Tibial nerve (tissue), 4 donors: ENCODE measurements around the gene CTNNA3. TPM values are rescaled to one million over a fixed set of nuclear protein-coding genes. Genes with fewer than 3 reads are reported as not detected.

ENCODE experiments used
- DNase-seq, 2 donors: peaks; one replicate each; pipeline ENCODE4 v3.0.0-alpha.2; 2019; ENCODE audit warnings: low spot score in 2 of 2
- H3K27ac ChIP-seq, 4 donors: fragments of 200-600 bp; sonication (generic) in 3 of 4; one replicate each; pipeline ENCODE4 v1.5.1; 2017 to 2019; ENCODE audit warnings: mild to moderate bottlenecking in 1 of 4
- H3K27me3 ChIP-seq, 2 donors: fragments of 200-600 bp; sonication (generic) in 1 of 2; one replicate each; pipeline versions ENCODE4 v1.5.1 to v1.6.0; 2017 to 2019
- H3K36me3 ChIP-seq, 3 donors: fragments of 200-600 bp; sonication (generic); one replicate each; pipeline ENCODE4 v1.5.1; 2018 to 2019
- H3K4me1 ChIP-seq, 4 donors: fragments of 200-600 bp; sonication (generic) in 3 of 4; one replicate each; pipeline ENCODE4 v1.5.1; 2017 to 2019
- H3K4me3 ChIP-seq, 4 donors: fragments of 200-600 bp; sonication (generic) in 3 of 4; one replicate each; pipeline ENCODE4 v1.5.1; 2017 to 2019; ENCODE audit warnings: mild to moderate bottlenecking in 1 of 4, moderate library complexity in 1 of 4
- H3K9me3 ChIP-seq, 4 donors: fragments of 200-600 bp; sonication (generic) in 3 of 4; one replicate each; pipeline ENCODE4 v1.5.1; 2017 to 2019
- EP300 ChIP-seq, 2 donors: sonication (generic); formaldehyde crosslinking; IDR thresholded peaks; one replicate each; pipeline ENCODE4 v1.6.1; 2017; ENCODE audit warnings: antibody characterized with exemption in 2 of 2, mild to moderate bottlenecking in 1 of 2
- POLR2A ChIP-seq, 2 donors: fragments of 450-650 bp; IDR thresholded peaks; one replicate each; pipeline ENCODE4 v1.6.1; 2017; ENCODE audit warnings: antibody characterized with exemption in 2 of 2, mild to moderate bottlenecking in 2 of 2, moderate library complexity in 2 of 2
- WGBS, 2 donors: methylation state at CpG; one replicate each; pipeline ENCODE4 v1.1.5; 2018; 5-methylcytosine and 5-hydroxymethylcytosine counted together
- total RNA-seq, 4 donors: library from RNA; depleted of rRNA; stranded (reverse); fragments of >200 nt; gene quantifications; one replicate each; pipeline ENCODE4 v1.1.0, GENCODE V29; 2016
- TF ChIP-seq, protein P1 (sequence below), 5 experiments: fragments of 200-600 bp in 3 of 5; fragments of 450-650 bp in 2 of 5; sonication (generic) in 3 of 5; IDR thresholded peaks; one replicate each; pipeline ENCODE4 v1.5.1; 2016 to 2019; ENCODE audit warnings: antibody characterized with exemption in 5 of 5, mild to moderate bottlenecking in 3 of 5, moderate library complexity in 2 of 5

CTNNA3 gene
- total RNA-seq, 4 donors from 2014 or later = 15.9 to 36.1 (median 23.1) TPM

DNA sequence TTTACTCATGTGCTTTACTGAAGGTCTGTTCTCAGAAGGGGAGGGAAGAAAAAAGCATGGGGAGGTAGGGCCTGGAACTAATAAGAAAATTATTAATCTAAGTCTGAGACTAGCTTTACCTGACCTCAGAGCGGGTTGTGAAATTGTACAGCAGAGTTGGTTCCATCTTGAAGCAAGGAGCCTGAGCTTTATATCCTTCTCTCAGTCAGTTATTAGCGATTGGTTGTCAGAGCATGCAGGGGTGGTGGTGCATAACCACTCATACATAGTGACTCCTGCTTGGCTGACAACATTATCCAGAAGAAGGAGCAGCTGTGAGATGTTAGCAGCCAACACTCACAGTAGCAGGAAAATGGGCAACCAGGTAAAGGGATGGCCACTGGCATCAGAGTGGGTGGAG lies 1746.5 kb downstream of the CTNNA3 start:
- 41 to 74% methylated on average over 2 of the region's 2 CpGs for WGBS, 2 donors
- TF ChIP-seq EP300 (IDR thresholded peaks at IDR 0.05) (no peak), POLR2A (IDR thresholded peaks at IDR 0.05) (no peak)
- TF ChIP-seq, protein P1, sequence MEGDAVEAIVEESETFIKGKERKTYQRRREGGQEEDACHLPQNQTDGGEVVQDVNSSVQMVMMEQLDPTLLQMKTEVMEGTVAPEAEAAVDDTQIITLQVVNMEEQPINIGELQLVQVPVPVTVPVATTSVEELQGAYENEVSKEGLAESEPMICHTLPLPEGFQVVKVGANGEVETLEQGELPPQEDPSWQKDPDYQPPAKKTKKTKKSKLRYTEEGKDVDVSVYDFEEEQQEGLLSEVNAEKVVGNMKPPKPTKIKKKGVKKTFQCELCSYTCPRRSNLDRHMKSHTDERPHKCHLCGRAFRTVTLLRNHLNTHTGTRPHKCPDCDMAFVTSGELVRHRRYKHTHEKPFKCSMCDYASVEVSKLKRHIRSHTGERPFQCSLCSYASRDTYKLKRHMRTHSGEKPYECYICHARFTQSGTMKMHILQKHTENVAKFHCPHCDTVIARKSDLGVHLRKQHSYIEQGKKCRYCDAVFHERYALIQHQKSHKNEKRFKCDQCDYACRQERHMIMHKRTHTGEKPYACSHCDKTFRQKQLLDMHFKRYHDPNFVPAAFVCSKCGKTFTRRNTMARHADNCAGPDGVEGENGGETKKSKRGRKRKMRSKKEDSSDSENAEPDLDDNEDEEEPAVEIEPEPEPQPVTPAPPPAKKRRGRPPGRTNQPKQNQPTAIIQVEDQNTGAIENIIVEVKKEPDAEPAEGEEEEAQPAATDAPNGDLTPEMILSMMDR (IDR thresholded peaks at IDR 0.05) = no peak
- no peaks in the 10 kb centered on the region for H3K36me3 ChIP-seq
- no peaks in the 10 kb centered on the region for H3K4me1 ChIP-seq
- DNase-seq = no peak
- no peaks in the 10 kb centered on the region for H3K27me3 ChIP-seq
- no peak overlapping the region for H3K27ac ChIP-seq
- no peak overlapping the region for H3K4me3 ChIP-seq
- no peaks in the 10 kb centered on the region for H3K9me3 ChIP-seq

DNA sequence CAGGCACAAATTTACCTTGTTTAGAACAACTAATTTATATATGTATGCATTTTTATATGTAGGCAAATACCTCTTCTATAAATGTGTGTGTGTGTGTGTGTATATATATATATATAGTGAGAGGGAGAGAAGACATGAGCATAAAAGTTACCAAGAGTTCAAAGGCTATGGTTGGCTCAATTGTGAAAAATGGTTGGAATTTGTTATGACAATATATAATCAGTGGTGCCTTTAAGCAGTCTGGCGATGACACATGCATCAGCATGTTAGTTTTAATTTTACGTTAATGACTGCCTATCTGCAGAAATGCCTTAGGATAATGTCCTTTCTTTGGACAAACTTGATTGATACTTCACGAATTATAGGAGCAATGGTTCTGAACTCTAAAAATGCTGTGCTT lies 1750.9 kb downstream of the CTNNA3 start:
- Histone ChIP-seq H3K9me3 (no peaks in the 10 kb centered on the region), H3K27ac (no peak overlapping the region), H3K4me1 (no peaks in the 10 kb centered on the region), H3K4me3 (no peak overlapping the region), H3K36me3 (no peaks in the 10 kb centered on the region), H3K27me3 (no peaks in the 10 kb centered on the region)
- 78 to 84% methylated on average over 3 of the region's 3 CpGs for WGBS, 2 donors
- TF ChIP-seq, protein P1 (IDR thresholded peaks at IDR 0.05) = no peak
- TF ChIP-seq POLR2A (IDR thresholded peaks at IDR 0.05) (no peak), EP300 (IDR thresholded peaks at IDR 0.05) (no peak)
- DNase-seq = no peak

DNA sequence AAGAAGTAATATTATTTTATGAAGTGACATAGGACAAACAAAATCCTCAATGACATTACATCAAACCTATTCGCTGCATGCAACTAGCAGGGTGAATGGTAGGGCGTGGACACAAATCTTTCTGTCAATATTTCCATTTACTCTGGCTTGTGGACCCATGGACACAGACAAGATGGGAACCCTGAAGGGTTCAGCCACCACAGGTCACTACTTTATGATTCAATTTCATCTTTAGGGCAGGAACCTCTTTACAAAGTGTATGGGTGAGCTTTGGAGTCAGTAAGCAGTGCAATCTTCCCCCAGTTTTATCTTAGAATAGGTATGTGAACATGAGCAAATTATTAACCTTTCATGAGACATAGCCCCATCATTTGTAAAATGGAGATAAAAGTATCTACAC lies 1752.5 kb downstream of the CTNNA3 start:
- no peaks in the 10 kb centered on the region for H3K27me3 ChIP-seq
- H3K9me3 ChIP-seq = no peaks in the 10 kb centered on the region
- H3K4me3 ChIP-seq = no peak overlapping the region
- no peaks in the 10 kb centered on the region for H3K36me3 ChIP-seq
- WGBS, 2 donors = 92 to 93% methylated on average over 2 of the region's 2 CpGs
- DNase-seq = no peak
- no peak overlapping the region for H3K27ac ChIP-seq
- TF ChIP-seq POLR2A (IDR thresholded peaks at IDR 0.05) = no peak
- TF ChIP-seq, protein P1 (IDR thresholded peaks at IDR 0.05) = no peak
- TF ChIP-seq EP300 (IDR thresholded peaks at IDR 0.05) = no peak
- H3K4me1 ChIP-seq = no peaks in the 10 kb centered on the region

DNA sequence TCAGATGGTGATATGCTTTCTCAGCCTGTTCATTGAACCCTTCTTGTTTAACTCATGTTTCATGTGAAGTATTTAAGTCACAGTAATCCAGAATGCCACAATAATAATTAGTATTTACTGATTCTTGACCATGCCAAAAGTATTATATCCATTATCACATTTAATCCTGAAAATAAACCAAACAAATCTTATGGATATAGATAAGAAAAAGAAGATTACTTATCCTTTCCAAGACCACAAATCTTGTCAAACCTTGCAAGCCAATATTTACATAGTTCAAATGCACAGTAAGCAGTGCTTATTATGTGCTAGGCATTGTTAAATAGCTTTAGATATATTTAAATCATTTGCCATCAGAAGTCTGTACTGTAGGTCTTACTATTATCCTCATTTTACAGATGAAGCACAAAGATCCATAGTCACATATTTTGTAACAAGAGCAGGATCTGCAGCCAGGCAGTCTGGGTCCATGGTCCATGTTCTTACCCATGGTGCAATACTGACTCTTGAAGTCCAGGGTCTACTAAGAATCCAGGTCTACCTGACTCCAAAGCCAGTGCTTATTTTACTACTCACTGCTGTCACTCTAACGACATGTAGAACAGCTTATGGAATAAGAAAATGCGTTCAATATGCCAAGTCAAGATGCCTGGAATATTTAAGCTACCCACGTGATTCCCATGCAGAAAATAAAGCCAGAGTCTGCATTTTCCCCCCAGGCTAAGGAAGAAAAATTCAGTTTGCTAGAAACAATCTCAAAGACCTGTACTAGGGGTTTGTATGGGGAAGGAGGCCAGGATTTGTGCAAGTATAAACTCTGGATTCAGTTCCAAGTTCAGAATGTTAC lies 1755.0 kb downstream of the CTNNA3 start:
- 17 to 19% methylated on average over 3 of the region's 3 CpGs for WGBS, 2 donors
- TF ChIP-seq POLR2A (IDR thresholded peaks at IDR 0.05) = no peak
- TF ChIP-seq, protein P1 (IDR thresholded peaks at IDR 0.05) = no peak
- no peak for TF ChIP-seq EP300 (IDR thresholded peaks at IDR 0.05)
- H3K4me3 ChIP-seq = no peak overlapping the region

DNA sequence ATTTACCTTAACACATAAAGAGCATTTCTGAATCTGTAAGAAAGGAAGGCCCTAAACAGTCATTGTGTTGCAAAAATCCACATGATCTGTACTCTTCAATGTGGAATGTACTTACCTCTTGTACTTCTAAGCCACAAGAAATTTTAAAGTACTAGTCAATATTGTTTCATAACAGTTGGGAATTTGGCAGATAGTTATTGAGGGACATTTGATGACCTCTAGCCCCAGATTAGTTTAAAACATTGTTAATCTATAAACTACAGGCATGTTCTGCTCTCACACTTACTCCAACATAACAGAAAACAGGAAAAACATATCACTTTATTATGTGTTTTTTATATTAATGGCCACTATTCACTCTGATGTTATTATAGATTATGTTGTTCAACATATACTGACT lies 1755.9 kb downstream of the CTNNA3 start:
- Histone ChIP-seq H3K27me3 (no peaks in the 10 kb centered on the region), H3K27ac (no peak overlapping the region), H3K4me1 (no peaks in the 10 kb centered on the region), H3K36me3 (no peaks in the 10 kb centered on the region), H3K4me3 (no peak overlapping the region), H3K9me3 (no peaks in the 10 kb centered on the region)
- no peak for TF ChIP-seq POLR2A (IDR thresholded peaks at IDR 0.05)
- TF ChIP-seq, protein P1 (IDR thresholded peaks at IDR 0.05) = no peak
- TF ChIP-seq EP300 (IDR thresholded peaks at IDR 0.05) = no peak
- DNase-seq = no peak

More for the DNA sequence above, 1755.0 kb downstream of the CTNNA3 start:
- Histone ChIP-seq H3K9me3 (no peaks in the 10 kb centered on the region), H3K27me3 (no peaks in the 10 kb centered on the region), H3K27ac (no peak overlapping the region), H3K4me1 (no peaks in the 10 kb centered on the region), H3K36me3 (no peaks in the 10 kb centered on the region)
- DNase-seq = no peak
